ENCODE measurements around the gene NCF4. TPM values are rescaled to one million over a fixed set of nuclear protein-coding genes. Genes with fewer than 3 reads are reported as not detected.
A peak's percentile ranks its signal among the peaks of the same experiment; 100 is the strongest.

Gene NCF4
- total RNA-seq, 1 donor from 2014 or later: 13.7 TPM

DNA sequence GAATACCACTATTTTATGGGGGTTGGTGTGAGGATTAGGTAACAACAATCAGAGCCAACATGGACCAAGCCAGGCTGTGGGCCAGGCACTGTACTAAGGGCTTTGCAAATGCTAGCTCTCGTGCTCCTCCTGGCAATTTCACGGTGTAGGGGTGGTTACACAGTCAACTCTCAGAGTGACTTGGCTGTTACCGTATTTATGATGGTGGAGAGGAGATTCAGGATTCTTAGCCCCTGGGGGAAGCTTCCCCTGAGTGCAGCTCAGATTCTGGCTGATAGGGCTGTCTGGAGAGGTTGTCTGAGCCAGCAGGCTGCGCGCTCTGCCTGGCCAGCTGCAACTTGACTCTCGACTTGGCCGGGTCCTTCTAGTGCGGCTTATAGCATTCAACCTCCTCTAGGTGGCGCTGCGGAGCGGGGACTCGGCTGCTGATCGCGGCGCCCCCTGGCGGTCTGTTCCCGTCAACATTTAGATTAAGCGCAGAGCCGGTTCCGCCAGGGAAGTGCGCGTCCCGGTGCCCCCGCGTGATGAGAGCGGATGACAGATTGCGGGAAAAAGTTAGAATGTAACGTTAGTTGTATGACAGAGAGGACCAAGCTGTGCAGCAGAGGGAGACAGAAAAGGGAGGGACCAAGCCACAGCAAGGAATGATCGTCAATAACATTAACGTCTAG is 4.5 kb upstream of the NCF4 start:
- DNase-seq (ENCODE audit: low spot score in 2 of 2): peak; percentile 37 to 90
- Histone ChIP-seq H3K27ac (no peak overlapping the region), H3K4me1 (peaks cover 0 to 4% of the 10 kb centered on the region in 2 donors), H3K36me3 (no peaks in the 10 kb centered on the region), H3K27me3 (no peaks in the 10 kb centered on the region), H3K4me3 (no peak overlapping the region), H3K9me3 (no peaks in the 10 kb centered on the region)
- TF ChIP-seq, protein P1, sequence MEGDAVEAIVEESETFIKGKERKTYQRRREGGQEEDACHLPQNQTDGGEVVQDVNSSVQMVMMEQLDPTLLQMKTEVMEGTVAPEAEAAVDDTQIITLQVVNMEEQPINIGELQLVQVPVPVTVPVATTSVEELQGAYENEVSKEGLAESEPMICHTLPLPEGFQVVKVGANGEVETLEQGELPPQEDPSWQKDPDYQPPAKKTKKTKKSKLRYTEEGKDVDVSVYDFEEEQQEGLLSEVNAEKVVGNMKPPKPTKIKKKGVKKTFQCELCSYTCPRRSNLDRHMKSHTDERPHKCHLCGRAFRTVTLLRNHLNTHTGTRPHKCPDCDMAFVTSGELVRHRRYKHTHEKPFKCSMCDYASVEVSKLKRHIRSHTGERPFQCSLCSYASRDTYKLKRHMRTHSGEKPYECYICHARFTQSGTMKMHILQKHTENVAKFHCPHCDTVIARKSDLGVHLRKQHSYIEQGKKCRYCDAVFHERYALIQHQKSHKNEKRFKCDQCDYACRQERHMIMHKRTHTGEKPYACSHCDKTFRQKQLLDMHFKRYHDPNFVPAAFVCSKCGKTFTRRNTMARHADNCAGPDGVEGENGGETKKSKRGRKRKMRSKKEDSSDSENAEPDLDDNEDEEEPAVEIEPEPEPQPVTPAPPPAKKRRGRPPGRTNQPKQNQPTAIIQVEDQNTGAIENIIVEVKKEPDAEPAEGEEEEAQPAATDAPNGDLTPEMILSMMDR (IDR thresholded peaks at IDR 0.05): peak; percentile 99 to 100 (median 99)
- intact Hi-C loops (cut with DNase I): loop anchor here (2.0 to 5.0 kb wide), 2 partner anchors 74 to 123 kb away; no protein-coding TSS in a partner anchor

DNA sequence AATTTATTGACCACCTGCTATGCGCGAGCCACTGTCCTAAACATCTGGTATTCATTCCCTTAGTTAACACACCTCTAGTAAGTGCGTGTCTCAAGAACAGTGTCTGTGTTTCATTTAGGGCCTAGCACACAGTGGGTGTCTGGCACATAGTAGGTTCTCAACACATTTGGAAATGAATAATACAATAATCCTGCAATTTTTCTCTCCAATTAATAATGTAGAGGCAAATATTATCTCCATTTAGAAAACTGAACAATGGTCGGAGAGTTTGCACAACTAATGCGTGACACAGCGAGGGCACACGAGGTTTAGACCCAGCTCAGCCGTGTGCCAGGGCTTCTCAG is 4.0 kb upstream of the NCF4 start:
- Histone ChIP-seq H3K4me3 (no peak overlapping the region), H3K4me1 (peaks cover 0 to 4% of the 10 kb centered on the region in 2 donors), H3K27me3 (no peaks in the 10 kb centered on the region), H3K9me3 (no peaks in the 10 kb centered on the region), H3K27ac (no peak overlapping the region), H3K36me3 (no peaks in the 10 kb centered on the region)
- TF ChIP-seq, protein P1 (IDR thresholded peaks at IDR 0.05): no peak
- no peak for DNase-seq (ENCODE audit: low spot score in 2 of 2)
- intact Hi-C loops (cut with DNase I): loop anchor here (2.0 to 5.0 kb wide), 2 partner anchors 74 to 122 kb away; no protein-coding TSS in a partner anchor

DNA sequence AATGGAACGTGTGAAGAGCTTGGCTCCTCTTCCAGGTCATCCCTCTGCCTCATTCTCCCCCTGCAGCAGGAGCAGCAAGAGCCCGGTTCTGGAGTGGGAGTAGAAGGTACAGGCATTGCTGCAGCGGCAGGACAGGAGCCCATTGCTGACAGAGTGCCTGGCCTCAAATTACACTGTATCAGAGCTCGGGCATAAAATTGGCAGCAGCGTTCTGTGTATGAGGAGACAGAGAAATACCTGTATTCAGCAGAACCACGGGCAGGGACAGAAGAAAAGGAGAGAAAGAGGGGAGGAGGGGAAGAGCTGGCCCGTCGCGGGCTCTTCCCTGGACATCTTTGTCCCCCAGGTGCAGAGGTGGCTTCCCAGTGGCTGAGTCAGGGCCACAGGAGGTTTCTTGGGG is 2.6 kb upstream of the NCF4 start:
- Histone ChIP-seq H3K27ac (no peak overlapping the region), H3K27me3 (no peaks in the 10 kb centered on the region), H3K4me3 (no peak overlapping the region), H3K9me3 (no peaks in the 10 kb centered on the region), H3K36me3 (no peaks in the 10 kb centered on the region), H3K4me1 (peaks cover 0 to 4% of the 10 kb centered on the region in 2 donors)
- DNase-seq (ENCODE audit: low spot score in 2 of 2): no peak
- intact Hi-C loops (cut with DNase I): loop anchor here (5.0 kb wide), 1 partner anchor 76 kb away; no protein-coding TSS in a partner anchor
- TF ChIP-seq, protein P1 (IDR thresholded peaks at IDR 0.05): no peak

DNA sequence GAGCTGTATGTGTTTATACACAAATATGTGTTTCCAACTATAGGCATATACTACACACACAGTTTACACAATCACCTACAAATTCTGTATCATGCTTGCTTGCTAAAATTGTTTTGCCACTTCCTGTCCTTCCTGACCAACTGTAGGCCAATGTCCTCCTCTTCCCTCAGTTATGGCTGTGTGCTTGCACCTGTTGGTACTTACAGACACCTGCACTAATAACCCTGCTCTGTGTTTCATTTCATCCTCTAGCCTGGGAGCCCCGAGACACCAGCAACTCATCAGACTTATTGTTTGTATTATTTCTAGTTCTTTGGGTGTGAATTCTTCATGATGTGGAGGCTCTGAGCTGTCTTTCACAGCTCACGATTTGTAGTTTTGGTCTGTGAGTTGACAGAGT is 1.8 kb upstream of the NCF4 start:
- no peak for DNase-seq (ENCODE audit: low spot score in 2 of 2)
- Histone ChIP-seq H3K9me3 (no peaks in the 10 kb centered on the region), H3K27me3 (no peaks in the 10 kb centered on the region), H3K4me3 (no peak overlapping the region), H3K36me3 (no peaks in the 10 kb centered on the region), H3K27ac (no peak overlapping the region), H3K4me1 (peaks cover 0 to 4% of the 10 kb centered on the region in 2 donors)
- TF ChIP-seq, protein P1 (IDR thresholded peaks at IDR 0.05): no peak
- intact Hi-C loops (cut with DNase I): loop anchor here (5.0 kb wide), 1 partner anchor 77 kb away; no protein-coding TSS in a partner anchor

DNA sequence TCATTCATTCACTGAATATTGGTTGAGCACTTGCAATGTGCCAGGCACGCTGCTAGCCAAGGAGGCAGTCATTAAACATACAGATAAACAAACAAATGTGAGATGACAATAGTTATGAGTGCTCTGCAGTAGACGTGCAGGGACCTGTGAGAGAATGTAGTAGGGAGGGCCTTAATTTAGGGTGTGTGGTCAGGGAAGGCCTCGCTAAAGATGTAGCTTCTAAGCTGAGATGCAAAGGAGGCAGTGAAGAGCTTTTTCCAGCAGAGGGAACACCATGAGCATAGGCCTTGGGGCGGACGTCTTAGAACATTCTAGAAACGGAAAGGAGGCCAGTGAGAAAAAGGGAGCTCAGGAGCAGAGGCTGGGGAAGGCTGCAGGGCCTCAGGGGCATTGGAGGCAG is 789 bp upstream of the NCF4 start:
- intact Hi-C loops (cut with DNase I): no loop called here
- no peak overlapping the region for H3K4me3 ChIP-seq
- no peaks in the 10 kb centered on the region for H3K27me3 ChIP-seq
- peaks cover 0 to 4% of the 10 kb centered on the region in 2 donors for H3K4me1 ChIP-seq
- no peaks in the 10 kb centered on the region for H3K9me3 ChIP-seq
- no peak overlapping the region for H3K27ac ChIP-seq
- no peaks in the 10 kb centered on the region for H3K36me3 ChIP-seq
- no peak for DNase-seq (ENCODE audit: low spot score in 2 of 2)
- TF ChIP-seq, protein P1 (IDR thresholded peaks at IDR 0.05): no peak

All from ascending aorta (tissue), 2 donors.